Measurements from ENCODE around the gene MC1R. TPM values are rescaled to one million over a fixed set of nuclear protein-coding genes. Genes with fewer than 3 reads are reported as not detected.
A peak's percentile ranks its signal among the peaks of the same experiment; 100 is the strongest.

The MC1R gene
- total RNA-seq, 1 donor from 2014 or later, result 1.2 TPM

DNA sequence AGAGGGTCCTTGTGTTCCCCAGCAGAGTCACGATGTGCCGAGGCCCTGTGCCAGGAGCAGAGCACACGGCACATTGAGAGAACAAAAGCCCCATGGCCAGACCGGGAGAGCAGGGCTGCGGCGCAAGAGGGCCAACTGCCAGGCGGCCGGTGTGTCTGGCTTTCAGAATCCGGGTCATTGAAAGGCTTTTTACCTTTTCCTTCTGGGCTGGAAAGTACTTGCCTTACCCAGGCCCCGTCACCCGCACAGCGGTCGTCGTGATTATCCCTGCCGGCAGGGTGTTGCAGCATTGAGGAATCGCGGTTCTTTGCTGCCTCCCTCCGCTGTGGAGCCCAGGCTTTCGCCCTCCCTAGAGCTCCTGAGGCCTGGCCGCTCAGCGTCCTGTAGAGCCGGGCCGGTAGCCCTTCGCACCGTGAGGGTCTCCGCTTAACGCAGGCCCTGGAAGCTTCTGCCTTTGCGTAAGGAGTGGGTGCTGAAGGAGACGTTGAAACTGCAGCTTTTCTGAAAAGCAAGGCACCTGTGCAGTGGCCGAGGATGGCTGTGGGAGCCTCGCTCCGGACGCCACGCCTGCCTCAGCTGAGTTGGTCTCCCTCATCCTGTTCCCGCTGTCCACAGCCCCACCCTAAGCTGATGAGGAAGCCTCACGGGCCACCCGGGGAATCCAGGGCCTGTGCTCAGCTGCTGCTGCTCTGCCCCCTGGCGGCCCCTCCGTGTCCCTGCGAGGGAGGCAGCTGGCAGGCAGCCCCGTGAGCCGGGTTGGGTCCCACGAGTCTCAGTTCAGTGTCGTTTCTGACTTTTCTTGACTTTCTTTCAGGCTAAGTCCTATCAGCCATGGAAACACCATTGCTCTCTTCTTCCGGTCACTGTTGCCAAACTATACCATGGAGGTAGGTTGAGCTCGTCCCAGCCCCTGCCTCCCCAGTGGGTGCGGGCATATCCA lies 8.6 kb upstream of the MC1R start:
- no peaks in the 10 kb centered on the region for H3K27me3 ChIP-seq (ENCODE audit: low read depth)
- peak overlapping the region; percentile 71 for H3K27ac ChIP-seq (replicated peaks)
- TF ChIP-seq, protein P1, sequence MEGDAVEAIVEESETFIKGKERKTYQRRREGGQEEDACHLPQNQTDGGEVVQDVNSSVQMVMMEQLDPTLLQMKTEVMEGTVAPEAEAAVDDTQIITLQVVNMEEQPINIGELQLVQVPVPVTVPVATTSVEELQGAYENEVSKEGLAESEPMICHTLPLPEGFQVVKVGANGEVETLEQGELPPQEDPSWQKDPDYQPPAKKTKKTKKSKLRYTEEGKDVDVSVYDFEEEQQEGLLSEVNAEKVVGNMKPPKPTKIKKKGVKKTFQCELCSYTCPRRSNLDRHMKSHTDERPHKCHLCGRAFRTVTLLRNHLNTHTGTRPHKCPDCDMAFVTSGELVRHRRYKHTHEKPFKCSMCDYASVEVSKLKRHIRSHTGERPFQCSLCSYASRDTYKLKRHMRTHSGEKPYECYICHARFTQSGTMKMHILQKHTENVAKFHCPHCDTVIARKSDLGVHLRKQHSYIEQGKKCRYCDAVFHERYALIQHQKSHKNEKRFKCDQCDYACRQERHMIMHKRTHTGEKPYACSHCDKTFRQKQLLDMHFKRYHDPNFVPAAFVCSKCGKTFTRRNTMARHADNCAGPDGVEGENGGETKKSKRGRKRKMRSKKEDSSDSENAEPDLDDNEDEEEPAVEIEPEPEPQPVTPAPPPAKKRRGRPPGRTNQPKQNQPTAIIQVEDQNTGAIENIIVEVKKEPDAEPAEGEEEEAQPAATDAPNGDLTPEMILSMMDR (IDR thresholded peaks at IDR 0.05; ENCODE audit: borderline replicate concordance), result peak; percentile 92
- H3K9me3 ChIP-seq (replicated peaks), result no peaks in the 10 kb centered on the region
- H3K36me3 ChIP-seq, result peaks cover 57% of the 10 kb centered on the region
- H3K4me3 ChIP-seq, result no peak overlapping the region
- intact Hi-C loops (cut with micrococcal nuclease), result no loop called here
- peaks cover 15% of the 10 kb centered on the region for H3K4me1 ChIP-seq
- peak; percentile 82 for DNase-seq

DNA sequence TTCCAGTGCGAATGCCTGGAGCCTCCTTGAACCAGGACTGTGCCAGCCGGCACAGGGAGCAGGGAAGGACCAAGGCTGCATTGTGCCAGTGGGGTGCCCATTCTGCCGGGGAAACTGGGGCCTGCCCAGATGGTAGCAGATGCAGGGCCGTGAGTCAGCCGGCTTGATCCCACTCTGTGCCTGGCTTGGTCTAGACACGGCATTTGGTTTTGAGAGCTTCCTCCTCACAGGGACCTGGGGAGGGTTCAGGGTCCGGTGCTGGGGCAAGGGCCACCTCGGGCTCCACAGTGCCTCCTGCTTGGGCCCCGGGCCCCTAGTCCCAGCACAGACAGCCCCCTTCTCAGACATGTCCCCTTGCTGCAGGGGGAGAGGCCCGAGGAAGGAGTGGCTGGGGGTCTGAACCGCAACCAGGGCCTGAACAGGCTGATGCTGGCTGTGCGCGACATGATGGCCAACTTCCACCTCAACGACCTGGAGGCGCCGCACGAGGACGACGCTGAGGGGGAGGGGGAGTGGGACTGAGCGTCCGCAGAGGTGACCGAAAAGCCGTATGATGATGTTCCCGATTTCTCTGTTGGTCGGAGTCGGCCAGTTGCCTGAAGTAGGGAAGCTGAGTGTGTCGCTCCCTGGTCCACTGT lies 7.8 kb upstream of the MC1R start:
- DNase-seq, result no peak
- Histone ChIP-seq H3K27ac (replicated peaks) (peak overlapping the region; percentile 71), H3K36me3 (peaks cover 49% of the 10 kb centered on the region), H3K27me3 (ENCODE audit: low read depth) (no peaks in the 10 kb centered on the region), H3K4me1 (peaks cover 15% of the 10 kb centered on the region), H3K4me3 (no peak overlapping the region), H3K9me3 (replicated peaks) (no peaks in the 10 kb centered on the region)
- TF ChIP-seq, protein P1 (IDR thresholded peaks at IDR 0.05; ENCODE audit: borderline replicate concordance), result no peak
- intact Hi-C loops (cut with micrococcal nuclease), result no loop called here

- Histone ChIP-seq H3K4me1 (peaks cover 15% of the 10 kb centered on the region), H3K27me3 (ENCODE audit: low read depth) (no peaks in the 10 kb centered on the region), H3K27ac (replicated peaks) (no peak overlapping the region), H3K36me3 (peaks cover 43% of the 10 kb centered on the region), H3K4me3 (no peak overlapping the region), H3K9me3 (replicated peaks) (no peaks in the 10 kb centered on the region)
- intact Hi-C loops (cut with micrococcal nuclease), result no loop called here
- TF ChIP-seq, protein P1 (IDR thresholded peaks at IDR 0.05; ENCODE audit: borderline replicate concordance), result no peak
- DNase-seq, result no peak
Observed at GRCh38 chr16:89911375-89911774, 7.3 kb upstream of the MC1R start.

GRCh38 chr16:89912143-89912542 lies 6.5 kb upstream of the MC1R start:
- TF ChIP-seq, protein P1 (IDR thresholded peaks at IDR 0.05; ENCODE audit: borderline replicate concordance), result no peak
- H3K4me1 ChIP-seq, result peaks cover 16% of the 10 kb centered on the region
- intact Hi-C loops (cut with micrococcal nuclease), result no loop called here
- H3K27me3 ChIP-seq (ENCODE audit: low read depth), result no peaks in the 10 kb centered on the region
- no peak overlapping the region for H3K4me3 ChIP-seq
- H3K27ac ChIP-seq (replicated peaks), result no peak overlapping the region
- H3K9me3 ChIP-seq (replicated peaks), result no peaks in the 10 kb centered on the region
- no peak for DNase-seq
- H3K36me3 ChIP-seq, result peaks cover 36% of the 10 kb centered on the region

DNA sequence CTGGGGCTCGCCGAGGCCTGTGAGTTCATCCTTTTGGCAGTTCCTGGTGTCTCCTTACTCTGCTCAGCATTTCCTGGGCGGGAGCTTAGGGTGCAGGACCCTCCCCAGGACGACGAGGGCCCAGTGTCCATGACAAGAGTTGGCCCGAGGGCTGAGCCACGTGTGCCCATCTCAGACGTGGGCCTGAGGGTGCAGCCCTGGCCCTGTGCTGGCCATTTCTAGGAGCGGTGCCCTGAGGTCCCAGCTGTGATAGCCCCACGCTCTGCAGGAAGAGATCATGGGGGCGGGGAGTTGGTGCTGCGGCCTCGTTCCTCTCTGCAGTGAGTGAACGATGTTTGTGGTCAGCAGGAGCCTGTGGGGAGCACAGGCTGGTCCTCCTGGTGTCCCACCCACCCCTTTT lies 6.0 kb upstream of the MC1R start:
- no peak for DNase-seq
- Histone ChIP-seq H3K4me3 (no peak overlapping the region), H3K27me3 (ENCODE audit: low read depth) (no peaks in the 10 kb centered on the region), H3K27ac (replicated peaks) (no peak overlapping the region), H3K9me3 (replicated peaks) (no peaks in the 10 kb centered on the region), H3K4me1 (peaks cover 21% of the 10 kb centered on the region), H3K36me3 (peaks cover 35% of the 10 kb centered on the region)
- intact Hi-C loops (cut with micrococcal nuclease), result no loop called here
- TF ChIP-seq, protein P1 (IDR thresholded peaks at IDR 0.05; ENCODE audit: borderline replicate concordance), result no peak
